Subcutaneous adipose tissue (tissue), 4 donors: ENCODE measurements around the gene BAZ2B. TPM values are rescaled to one million over a fixed set of nuclear protein-coding genes. Genes with fewer than 3 reads are reported as not detected.

ENCODE experiments used
- CTCF ChIP-seq: fragments of 450-650 bp; IDR thresholded peaks from one replicate; pipeline ENCODE4 v1.5.1; 2016; ENCODE audit warnings: low read depth, mild to moderate bottlenecking, control low read depth, antibody characterized with exemption, moderate library complexity
- total RNA-seq, 4 donors: library from RNA; depleted of rRNA; stranded (reverse); fragments of >200 nt; gene quantifications; one replicate each; pipeline ENCODE4 v1.1.0, GENCODE V29; 2016

The BAZ2B gene
- total RNA-seq, 4 donors from 2014 or later: 106 to 128 (median 112) TPM

- TF ChIP-seq CTCF: no peak
These were observed 233.8 kb downstream of the BAZ2B start for GRCh38 chr2:159382447-159383028.

GRCh38 chr2:159381574-159381973 is 234.8 kb downstream of the BAZ2B start:
- TF ChIP-seq CTCF: no peak

GRCh38 chr2:159380685-159381239 is 235.6 kb downstream of the BAZ2B start:
- no peak for TF ChIP-seq CTCF

DNA sequence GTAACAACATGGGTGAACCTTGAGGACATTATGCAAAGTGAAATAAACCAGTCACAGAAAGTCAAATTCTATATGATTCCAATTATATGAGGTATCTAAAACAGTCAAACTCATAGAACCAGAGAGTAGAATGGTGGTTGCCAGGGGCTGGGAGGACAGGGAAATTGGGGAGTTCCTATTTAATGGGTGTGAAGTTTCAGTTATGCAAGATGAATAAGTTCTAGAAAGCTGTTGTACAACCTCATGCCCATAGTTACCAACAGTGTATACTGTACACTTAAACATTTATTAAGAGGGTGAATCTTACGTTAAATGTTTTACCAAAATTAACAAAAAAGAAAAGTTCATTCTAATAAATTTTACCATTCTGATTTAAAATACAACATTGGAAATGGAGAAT is 237.2 kb downstream of the BAZ2B start:
- no peak for TF ChIP-seq CTCF

GRCh38 chr2:159375241-159375640 is 241.1 kb downstream of the BAZ2B start:
- no peak for TF ChIP-seq CTCF

- TF ChIP-seq CTCF: no peak
These were observed 244.8 kb downstream of the BAZ2B start for GRCh38 chr2:159371506-159371905.

GRCh38 chr2:159366538-159366937 is 249.8 kb downstream of the BAZ2B start:
- TF ChIP-seq CTCF: no peak
